GM19452 (cell line): ENCODE data around the gene CD82.

Experiments used
- ATAC-seq: cut with Tn5 transposase; IDR thresholded peaks from one replicate; pipeline ENCODE4 v1.9.1; 2021; ENCODE audit not compliant: unreplicated experiment

Gene CD82, protein sequence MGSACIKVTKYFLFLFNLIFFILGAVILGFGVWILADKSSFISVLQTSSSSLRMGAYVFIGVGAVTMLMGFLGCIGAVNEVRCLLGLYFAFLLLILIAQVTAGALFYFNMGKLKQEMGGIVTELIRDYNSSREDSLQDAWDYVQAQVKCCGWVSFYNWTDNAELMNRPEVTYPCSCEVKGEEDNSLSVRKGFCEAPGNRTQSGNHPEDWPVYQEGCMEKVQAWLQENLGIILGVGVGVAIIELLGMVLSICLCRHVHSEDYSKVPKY

DNA sequence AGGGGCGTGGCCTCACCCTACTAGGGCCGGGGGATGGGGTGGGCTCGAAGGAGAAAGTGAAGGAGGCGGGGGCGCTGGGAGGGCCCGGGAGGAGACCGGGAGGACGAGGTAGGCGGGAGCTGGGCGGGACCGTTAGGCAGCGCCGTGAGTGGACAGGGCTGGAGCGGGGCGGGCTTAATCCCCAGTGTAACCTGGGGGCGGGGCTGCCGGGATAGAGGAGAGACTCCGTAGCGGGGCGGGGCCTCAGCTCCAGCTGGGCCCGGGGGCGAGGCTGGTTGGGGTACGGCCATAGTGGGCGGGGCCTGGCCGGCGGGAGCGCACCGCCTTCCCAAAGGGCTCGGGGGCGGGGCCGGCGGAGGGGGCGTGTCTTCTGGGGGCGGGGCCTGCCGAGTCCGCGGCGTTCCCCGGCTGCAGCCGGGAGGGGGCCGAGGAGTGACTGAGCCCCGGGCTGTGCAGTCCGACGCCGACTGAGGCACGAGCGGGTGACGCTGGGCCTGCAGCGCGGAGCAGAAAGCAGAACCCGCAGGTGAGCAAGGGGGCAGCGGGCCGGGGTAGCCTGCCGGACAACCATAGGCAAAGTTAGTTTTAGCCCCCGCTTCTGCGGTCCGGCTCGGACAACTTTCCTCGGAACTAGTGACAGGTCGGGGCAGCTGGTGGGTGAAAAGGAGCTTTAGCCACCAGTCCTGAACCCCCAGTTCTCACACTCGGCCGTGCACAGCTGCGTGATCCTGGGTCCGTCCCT lies at the start of gene CD82:
Gene CD82 (plus strand): TSS at position 453 of the 742 bp plus-strand sequence. CDS start 29,000 bp downstream, outside the sequence.
- ATAC-seq = peak; percentile 72

DNA sequence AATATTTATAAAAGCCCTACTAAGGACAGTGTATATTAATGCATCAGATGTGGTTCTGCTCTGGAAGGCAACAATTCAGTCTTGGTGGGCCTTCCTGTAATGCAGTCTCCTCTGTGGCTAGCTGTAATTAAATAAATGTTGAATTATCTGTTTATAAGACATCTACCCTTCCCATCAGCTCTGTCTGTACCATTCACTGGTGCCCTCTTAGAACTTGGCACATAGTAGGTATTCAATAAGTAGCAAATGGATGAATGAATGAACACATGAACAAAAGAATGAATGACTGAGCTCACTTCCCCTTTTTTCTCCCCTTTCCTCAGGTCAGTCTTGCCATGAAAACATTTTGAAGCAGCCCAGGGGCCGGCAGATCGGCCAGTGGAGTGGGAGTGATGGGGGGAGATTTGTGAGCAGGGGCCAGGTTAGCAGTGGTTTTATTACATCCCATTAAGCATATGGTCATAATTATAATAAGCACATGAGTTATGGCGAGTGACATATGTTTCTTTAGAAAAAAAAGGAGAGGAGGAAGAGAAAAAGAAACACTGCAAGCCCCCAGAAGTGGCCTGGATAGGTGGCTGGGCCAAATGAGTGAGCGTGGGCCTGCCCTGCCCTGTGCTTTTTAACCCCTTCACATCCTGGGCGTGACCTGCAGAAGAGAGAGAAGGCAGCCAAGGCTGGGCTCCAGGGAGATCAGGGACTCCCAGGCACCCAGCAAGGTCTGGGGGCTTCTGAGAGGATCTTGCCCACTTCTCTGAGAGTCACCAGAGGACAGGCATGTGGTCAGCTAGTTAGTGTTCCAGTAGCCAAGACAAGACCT lies 48.6 kb upstream of the CD82 start:
- ATAC-seq = no peak

DNA sequence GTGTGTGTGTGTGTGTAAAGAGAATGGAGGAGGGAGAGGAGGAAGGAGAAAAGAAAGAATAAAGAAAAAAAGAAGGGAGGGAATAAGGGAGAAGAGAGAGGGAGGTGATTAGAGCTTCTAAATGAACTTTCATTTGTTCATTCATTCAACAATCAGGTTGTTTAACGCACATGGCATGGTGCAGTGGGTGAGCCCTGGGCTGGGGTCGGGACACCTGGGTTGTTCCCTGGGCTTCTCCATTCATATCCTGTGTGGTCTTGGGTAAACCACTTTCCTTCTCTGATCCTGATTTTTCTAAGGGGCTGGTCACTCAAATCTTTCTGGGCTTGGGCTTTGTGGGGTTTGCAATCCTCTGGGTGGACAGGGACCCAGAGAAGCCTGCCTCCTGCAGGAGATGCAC lies 47.9 kb upstream of the CD82 start:
- ATAC-seq = no peak

DNA sequence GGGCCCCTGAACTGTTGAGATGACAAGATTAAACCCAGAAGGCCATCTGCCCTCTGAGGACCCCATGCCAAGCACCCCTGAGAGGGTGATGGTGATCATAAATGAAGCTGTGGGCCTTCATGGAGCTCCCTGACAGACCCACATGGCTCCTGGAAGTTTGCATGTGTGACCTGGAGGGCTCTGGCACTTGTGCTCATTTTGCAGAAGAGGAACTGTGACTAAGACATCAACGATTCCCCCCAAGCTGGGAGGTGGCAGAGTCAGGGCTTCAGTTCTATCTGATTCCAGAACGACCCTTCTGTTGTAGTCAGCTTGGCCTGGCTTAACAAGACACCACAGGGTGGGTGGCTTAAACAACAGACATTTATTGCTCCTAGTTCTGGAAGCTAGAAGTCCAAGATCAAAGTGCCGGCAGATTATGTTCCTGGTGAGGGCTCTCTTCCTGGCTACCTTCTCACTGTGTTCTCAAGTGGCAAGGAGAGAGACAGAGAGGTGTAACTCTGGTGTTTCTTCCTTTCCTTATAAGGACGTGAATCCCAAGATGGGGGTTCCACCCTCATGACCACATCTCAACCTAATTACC lies 46.4 kb upstream of the CD82 start:
- ATAC-seq = no peak

DNA sequence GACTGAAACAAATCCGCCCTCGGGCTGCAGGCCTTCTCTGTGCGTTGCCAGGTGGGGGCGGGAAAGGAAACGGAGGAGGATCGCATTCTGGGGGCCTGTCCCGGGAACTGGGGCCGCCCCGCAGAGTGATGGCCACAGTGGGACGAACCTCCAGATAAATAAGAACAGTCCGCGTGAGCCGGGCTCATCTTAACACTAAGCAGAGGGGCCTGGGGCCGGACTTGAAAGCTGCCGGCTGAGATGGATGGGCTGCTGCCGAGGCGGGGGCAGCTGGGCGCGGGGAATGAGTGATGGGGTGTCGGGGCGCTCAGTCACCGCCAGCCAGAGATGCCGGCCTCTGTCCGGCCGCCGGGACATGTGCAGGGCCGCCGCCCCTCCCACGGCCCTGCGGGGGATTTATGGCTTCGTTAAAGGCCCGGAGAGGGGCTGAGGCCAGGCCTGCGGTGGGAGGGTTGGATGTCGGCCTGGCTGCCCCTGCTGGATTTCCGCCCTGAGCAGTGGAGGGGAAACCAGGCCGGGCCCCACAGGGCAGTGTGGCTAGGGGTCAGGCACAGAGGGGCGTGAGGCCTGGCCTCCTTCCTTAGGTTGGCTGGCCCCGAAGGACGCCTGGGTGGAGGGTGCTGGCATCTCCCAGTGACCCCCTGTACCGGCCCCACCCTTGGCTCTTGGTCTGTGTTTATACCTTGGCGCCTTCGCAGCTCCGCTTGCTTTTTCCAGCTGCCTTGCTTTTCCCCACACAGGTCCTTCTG lies 45.3 kb upstream of the CD82 start:
- no peak for ATAC-seq

DNA sequence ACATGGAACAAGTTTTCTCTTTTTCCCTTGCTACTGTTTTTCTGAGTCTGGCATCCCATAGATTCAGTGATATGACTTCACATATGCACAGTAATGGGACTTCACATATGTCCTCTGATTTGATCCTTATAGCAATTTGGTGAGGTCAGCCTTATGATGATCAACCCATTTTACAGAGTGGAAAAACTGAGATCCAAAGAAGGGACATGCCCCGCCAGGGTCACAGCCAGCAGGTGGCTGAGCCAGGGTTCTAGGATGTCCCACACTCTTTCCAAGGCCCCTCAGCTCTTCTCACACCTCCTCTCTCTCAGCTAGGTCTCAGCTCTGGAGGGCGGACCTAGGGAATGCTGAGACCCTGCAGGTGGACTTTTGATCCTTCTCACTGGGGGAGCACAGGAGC lies 44.3 kb upstream of the CD82 start:
- ATAC-seq = no peak

DNA sequence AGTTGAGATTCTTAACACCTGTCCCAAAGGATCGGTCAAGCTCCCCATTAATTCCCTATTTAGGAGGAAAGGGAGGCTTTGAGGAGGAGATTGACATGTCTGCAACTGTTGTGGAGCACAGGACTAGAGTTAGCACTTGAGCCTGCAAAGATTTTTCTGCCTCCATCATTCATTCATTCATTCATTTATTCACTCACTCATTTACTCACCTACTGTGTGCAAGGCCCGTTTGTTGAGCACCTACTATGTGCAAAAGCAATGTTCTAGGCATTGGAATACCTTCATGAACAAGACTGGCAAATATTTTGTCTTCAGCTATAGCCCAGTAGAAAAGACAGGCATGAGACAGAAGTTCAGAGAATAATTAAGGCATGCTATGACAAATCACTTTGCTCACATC lies 43.2 kb upstream of the CD82 start:
- no peak for ATAC-seq

DNA sequence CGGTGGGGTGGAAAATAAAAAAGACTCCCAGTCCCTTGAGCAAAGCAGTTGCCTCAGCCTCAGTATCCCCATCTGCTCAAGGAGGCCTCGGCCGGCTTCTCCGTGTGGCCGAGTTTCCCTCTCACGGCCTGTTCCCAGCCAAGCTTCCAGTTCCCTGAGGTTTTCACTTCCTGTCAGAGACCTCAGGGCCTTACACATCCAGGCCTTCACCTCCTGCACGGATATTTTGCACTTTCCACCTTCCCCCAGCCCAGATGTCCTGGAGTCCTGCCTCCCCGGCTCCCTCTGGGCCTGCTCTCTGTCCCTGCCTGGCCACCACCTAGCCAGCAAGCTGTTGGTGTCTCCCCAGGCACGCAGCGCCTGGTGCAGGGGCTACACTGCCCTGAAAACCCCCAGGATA lies 41.1 kb upstream of the CD82 start:
- no peak for ATAC-seq

DNA sequence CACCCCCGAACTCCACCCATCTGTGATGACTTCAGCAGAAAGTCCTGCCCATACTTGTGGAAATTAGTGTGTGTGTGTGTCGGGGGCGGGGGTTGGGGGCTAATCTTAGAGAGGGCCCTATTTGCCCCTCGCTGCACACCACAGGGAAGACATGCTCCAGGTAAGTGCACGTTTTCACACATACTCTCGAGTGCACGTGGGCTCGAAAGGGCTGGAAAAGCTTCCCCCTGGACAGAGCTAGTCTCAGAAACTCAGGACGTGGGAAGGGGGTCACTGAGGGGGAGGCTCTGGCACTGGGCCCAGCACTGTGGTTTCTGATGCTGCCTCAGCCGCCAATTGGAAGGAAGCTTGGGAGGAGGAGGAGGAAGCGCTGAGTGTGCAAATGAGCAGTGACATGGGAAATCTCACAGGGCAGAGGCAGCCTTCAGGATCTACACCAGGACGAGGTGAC lies 40.7 kb upstream of the CD82 start:
- ATAC-seq = no peak

DNA sequence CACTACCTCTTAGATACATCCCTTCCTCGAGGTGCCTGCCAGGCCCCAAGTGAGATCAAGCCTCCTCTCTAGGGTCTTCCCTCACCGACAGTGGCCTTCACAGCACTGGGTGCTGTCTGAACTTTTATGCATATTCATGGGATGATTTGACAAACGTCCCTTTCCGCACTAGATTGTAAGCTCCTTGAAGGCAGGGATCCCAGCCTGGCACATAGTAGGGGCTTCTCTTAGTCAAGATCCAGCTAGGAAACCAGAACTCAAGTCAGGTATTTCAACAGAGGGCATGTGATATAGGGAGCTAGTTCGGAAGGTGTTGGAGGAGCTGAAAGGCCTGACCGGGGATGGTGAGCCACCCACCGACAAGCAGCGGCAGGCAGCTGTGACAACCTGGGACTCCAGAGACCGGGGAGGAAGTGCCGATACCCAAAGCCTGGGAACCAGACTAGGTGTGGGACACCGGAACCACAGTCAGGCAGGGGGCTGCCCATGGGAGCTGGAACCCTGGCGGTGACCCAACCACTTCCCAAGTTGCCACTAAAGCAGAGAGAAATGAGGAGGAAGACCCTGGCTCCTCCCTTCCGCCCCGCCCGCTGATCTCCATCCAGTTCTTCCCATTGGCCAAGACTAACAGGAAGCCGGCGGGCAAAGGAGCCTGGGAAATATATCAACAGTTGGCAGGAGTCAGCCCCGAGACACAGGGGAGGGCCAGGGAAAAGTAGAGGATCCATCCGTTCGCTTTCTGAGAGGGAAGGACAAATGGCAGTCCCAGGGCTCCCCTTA lies 39.8 kb upstream of the CD82 start:
- no peak for ATAC-seq

DNA sequence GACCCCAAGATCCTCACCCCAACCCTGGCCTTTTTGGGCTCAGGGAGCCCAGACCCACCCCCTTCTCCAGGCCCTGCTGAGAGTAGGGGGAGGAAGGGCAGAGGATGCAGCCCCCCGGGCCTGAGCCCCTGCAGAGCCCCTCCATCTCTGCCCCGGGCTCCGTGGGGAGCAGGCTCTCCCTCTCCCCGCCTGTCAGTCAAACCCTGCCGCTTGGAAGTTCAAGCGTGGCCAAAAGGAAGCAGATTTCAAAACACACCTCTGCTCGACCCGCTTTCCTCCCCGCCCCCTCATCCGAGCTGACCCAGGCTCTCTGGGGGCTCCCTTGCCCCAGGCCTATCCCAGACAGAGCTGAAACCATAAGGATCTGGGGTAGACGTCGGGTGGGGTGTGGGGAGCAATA lies 39.0 kb upstream of the CD82 start:
- ATAC-seq = no peak

DNA sequence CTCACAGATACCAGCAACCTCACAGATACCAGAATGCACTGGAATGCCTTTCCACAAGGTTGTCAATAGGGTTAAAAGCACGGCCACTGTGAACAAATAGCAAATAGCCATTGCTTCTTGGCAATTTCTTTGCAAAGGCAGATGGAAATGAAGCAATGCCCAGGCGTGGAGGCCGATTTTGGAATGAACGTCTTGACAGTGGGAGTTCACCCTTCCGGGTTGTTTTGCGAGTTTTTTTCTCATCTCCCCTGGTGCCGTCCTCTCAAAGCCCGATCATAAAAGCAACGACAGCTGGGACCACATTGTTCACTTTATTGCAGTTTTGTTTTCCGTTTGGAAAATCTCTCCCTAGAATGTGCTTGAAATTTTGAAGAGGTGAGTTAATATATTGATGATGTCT lies 38.0 kb upstream of the CD82 start:
- ATAC-seq = no peak

DNA sequence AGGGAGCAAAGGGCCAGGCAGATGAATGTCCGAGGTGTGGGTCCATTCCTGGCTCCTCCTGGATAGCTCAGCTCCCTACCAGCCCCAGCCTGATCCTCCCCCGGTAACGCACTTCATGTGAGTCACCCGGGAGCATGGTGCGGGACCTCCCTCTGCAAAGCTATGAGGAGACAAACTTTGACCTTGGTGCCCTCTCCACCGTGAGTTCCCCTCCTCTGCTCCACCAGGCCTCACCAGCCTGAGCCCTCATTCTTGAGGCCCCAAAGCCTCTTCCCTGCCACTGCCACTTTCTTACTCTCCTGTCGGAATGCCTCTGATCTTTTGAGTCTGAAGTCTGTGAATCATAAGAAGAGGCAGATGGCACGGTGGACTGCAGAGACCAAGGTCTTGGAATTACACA lies 37.4 kb upstream of the CD82 start:
- ATAC-seq = no peak

DNA sequence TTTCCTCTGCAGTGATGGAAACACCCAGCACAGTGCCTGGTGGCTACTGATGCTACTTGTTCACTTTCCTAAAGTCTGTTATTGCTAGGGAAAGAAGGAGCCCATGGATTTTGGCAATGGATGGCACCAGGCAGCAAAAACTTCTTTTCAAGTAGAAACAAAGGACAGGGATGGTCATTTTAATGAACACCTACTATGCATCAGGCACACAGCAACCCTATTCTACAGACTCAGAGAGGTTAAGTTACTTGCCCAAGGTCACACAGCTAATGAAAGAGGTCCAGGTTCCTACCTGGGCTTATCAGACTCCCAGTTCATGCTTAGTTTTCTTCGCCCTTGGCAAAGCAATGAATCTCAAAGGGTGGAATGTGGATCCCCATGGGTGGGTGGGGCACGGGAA lies 36.9 kb upstream of the CD82 start:
- ATAC-seq = no peak

DNA sequence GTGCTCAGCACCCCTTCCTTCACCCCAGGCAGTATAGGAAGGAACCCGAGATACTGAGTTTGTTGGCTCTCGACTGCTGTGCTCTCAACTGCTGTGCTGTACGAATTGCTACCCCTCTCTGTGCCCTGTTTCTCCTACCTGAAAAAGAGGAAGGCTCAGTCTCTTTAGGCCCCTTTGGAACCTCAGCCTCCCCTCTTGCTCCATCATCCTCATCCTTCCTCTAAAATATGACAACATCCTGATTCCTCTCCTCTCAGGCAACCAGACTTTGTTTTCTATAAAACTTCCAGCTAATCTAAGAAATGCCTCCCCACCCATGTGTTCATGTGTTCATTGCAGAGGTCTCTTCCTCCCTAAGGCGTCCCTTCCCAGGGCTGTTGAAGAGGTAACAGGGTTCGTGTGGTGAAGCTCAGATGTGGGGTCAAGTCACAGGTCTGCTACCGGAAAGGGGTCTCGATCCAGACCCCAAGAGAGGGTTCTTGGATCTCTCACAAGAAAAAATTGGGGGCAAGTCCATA lies 35.5 kb upstream of the CD82 start:
- ATAC-seq = no peak

DNA sequence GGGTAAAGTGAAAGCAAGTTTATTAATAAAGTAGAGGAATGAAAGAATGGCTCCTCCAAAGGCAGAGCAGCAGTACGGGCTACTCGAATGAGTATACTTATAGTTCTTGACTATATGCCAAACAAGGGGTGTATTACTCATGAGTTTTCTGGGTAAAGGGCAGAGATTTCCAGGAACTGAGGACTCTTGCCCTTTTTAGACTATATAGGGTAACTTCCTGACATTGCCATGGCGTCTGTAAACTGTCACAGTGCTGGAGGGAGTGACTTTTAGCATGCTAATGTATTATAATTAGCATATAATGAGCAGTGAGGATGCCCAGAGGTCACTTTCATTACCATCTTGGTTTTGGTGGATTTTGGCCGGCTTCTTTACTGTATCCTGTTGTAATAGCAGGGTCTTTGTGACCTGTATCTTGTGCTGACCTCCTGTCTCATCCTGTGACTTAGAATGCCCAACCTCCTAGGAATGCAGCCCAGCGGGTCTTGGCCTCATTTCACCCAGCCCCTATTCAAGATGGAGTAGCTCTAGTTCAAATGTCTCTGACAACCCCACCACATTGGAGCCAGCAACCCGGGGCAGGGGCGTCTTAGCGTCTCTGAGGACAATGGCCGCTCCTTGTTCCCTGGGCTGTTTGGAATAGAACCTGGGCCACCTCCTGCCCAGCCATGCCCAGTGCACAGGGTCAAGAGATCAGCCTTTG lies 34.9 kb upstream of the CD82 start:
- ATAC-seq = no peak

DNA sequence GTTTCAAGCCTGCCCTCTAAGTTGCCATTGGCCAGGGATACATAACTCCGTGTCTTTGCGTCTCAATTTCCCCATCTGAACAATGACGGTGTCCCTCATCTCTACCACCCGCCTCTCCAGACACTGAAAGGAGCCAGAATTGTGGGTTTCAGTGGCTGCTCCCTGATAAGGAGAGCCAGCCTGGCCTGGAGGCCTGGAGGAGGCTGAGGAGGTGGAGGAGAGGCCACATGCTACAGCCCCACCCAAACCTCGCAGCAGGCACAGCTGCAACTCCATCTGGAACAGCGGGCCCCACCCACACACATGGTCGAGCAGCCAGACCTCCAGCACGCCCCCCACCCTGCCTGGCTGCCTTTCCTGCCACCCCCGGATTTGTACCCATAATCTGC lies 34.4 kb upstream of the CD82 start:
- no peak for ATAC-seq

DNA sequence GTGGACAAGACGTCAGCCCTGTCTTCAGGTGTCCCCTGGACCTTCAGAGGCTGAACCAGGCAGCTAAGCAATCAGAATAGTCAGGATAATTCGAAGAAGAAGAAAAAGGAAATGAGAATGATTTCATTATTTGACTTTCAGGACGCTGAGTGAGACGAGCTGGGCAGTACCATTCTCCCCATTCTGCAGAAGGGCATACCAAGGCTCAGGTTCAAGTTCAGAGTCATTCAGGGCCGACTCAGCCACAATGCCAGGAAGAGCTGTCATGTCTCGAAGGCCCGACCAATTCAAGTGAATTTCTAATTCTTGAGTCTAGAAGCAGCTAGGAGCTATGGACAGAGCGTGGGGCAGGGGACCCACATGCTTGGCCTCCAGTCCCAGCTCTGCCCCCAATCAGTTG lies 33.8 kb upstream of the CD82 start:
- ATAC-seq = no peak

DNA sequence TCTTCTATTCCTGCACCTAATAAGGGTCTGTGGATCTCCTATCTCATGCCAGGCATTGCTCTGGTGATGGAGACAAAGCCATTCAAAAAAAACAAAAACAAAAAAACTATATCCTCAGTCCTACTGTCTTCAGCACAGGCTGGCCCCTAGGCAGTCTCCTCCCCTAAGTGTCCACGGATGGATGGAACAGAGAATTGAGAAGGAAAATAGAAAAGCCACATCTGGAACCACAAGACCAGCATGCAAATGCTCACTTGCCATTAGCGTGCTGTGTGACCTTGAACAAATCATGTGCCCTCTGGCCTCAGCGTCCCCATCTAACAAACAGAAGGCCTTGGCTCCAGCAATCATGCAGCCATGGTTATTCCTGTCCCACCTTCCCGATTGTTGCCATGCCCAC lies 32.7 kb upstream of the CD82 start:
- ATAC-seq = no peak
